GM21717 (cell line): Measurements from ENCODE around the gene GLB1L2.

ENCODE experiments used
- ATAC-seq: cut with Tn5 transposase; IDR thresholded peaks from one replicate; pipeline ENCODE4 v1.9.1; 2021; ENCODE audit warnings: mild to moderate bottlenecking, moderate library complexity; ENCODE audit not compliant: unreplicated experiment

Gene GLB1L2

GRCh38 chr11:134383576-134384221 is 51.9 kb downstream of the GLB1L2 start:
- ATAC-seq: no peak

GRCh38 chr11:134384406-134384805 is 52.6 kb downstream of the GLB1L2 start:
- ATAC-seq: no peak

- ATAC-seq: no peak
These were observed 53.4 kb downstream of the GLB1L2 start for GRCh38 chr11:134385171-134385570.

- no peak for ATAC-seq
These were observed 54.2 kb downstream of the GLB1L2 start for GRCh38 chr11:134385774-134386565.

GRCh38 chr11:134386945-134387344 is 55.2 kb downstream of the GLB1L2 start:
- no peak for ATAC-seq

- ATAC-seq: no peak
These were observed 55.7 kb downstream of the GLB1L2 start for GRCh38 chr11:134387501-134387900.

- no peak for ATAC-seq
These were observed 56.8 kb downstream of the GLB1L2 start for GRCh38 chr11:134388590-134388989.

GRCh38 chr11:134389464-134390180 is 57.8 kb downstream of the GLB1L2 start:
- no peak for ATAC-seq

- ATAC-seq: no peak
These were observed 59.1 kb downstream of the GLB1L2 start for GRCh38 chr11:134390706-134391569.

GRCh38 chr11:134391656-134392055 is 59.9 kb downstream of the GLB1L2 start:
- ATAC-seq: no peak

GRCh38 chr11:134392953-134393615 is 61.3 kb downstream of the GLB1L2 start:
- ATAC-seq: no peak

GRCh38 chr11:134393638-134394037 is 61.9 kb downstream of the GLB1L2 start:
- ATAC-seq: no peak

GRCh38 chr11:134394311-134394710 is 62.5 kb downstream of the GLB1L2 start:
- ATAC-seq: no peak

- ATAC-seq: no peak
These were observed 63.2 kb downstream of the GLB1L2 start for GRCh38 chr11:134395002-134395401.

GRCh38 chr11:134397304-134398078 is 65.7 kb downstream of the GLB1L2 start:
- no peak for ATAC-seq

GRCh38 chr11:134398079-134398444 is 66.3 kb downstream of the GLB1L2 start:
- ATAC-seq: no peak

GRCh38 chr11:134398644-134399292 is 67.0 kb downstream of the GLB1L2 start:
- ATAC-seq: no peak

GRCh38 chr11:134399293-134399654 is 67.5 kb downstream of the GLB1L2 start:
- no peak for ATAC-seq

GRCh38 chr11:134399996-134400395 is 68.2 kb downstream of the GLB1L2 start:
- no peak for ATAC-seq
